H9 (cell line): ENCODE data around the gene HRH1. TPM values are rescaled to one million over a fixed set of nuclear protein-coding genes. Genes with fewer than 3 reads are reported as not detected.

ENCODE experiments used
- DNase-seq: peaks from one replicate; pipeline ENCODE4 v3.0.0-alpha.2; 2017
- H2AFZ ChIP-seq: one replicate; pipeline ENCODE4 v1.6.1; 2013; ENCODE audit warnings: mild to moderate bottlenecking, low read length, control low read depth, moderate library complexity
- H2AK5ac ChIP-seq: 2 replicates; pipeline ENCODE4 v1.6.1; 2013; ENCODE audit warnings: low read length, control low read depth, mixed read lengths; ENCODE audit not compliant: insufficient read length
- H2BK120ac ChIP-seq: one replicate; pipeline ENCODE4 v1.6.1; 2013; ENCODE audit warnings: low read depth, mild to moderate bottlenecking, low read length, control low read depth, inconsistent platforms; ENCODE audit not compliant: poor library complexity, severe bottlenecking
- H2BK12ac ChIP-seq: 2 replicates; pipeline ENCODE4 v1.6.1; 2013; ENCODE audit warnings: low read length, control low read depth, mixed read lengths, low read depth; ENCODE audit not compliant: insufficient read length
- H2BK15ac ChIP-seq: 2 replicates; pipeline ENCODE4 v1.6.1; 2013; ENCODE audit warnings: low read depth, low read length, control low read depth
- H2BK20ac ChIP-seq: one replicate; pipeline ENCODE4 v1.6.1; 2013; ENCODE audit warnings: low read depth, mild to moderate bottlenecking, low read length, control low read depth, inconsistent platforms; ENCODE audit not compliant: poor library complexity, severe bottlenecking
- H2BK5ac ChIP-seq: 2 replicates; pipeline ENCODE4 v1.6.1; 2013; ENCODE audit warnings: low read length, control low read depth, mixed read lengths; ENCODE audit not compliant: insufficient read length
- H3K14ac ChIP-seq: 2 replicates; pipeline ENCODE4 v1.6.1; 2013; ENCODE audit warnings: low read length, control low read depth; ENCODE audit not compliant: insufficient read depth
- H3K18ac ChIP-seq: 2 replicates; pipeline ENCODE4 v1.6.1; 2013; ENCODE audit warnings: low read depth, mild to moderate bottlenecking, mixed read lengths, low read length, control low read depth; ENCODE audit not compliant: insufficient read length
- H3K23ac ChIP-seq: 2 replicates; pipeline ENCODE4 v1.6.1; 2013; ENCODE audit warnings: low read length, control low read depth, mixed read lengths, low read depth; ENCODE audit not compliant: insufficient read length
- H3K23me2 ChIP-seq: 2 replicates; pipeline ENCODE4 v1.6.1; 2013; ENCODE audit warnings: low read depth, mild to moderate bottlenecking, mixed read lengths, low read length, control low read depth; ENCODE audit not compliant: insufficient read length, poor library complexity, severe bottlenecking
- H3K27ac ChIP-seq: 2 replicates; pipeline ENCODE4 v1.5.1; 2013; ENCODE audit warnings: low read length, control low read depth, mixed read lengths, low read depth; ENCODE audit not compliant: insufficient read length
- H3K27me3 ChIP-seq: 2 replicates; pipeline ENCODE4 v1.6.1; 2013; ENCODE audit warnings: low read length, control low read depth, inconsistent platforms; ENCODE audit not compliant: insufficient read depth
- H3K4ac ChIP-seq: 2 replicates; pipeline ENCODE4 v1.6.1; 2013; ENCODE audit warnings: low read depth, mild to moderate bottlenecking, control low read depth, inconsistent platforms, low read length, moderate library complexity
- H3K4me1 ChIP-seq: 2 replicates; pipeline ENCODE4 v1.6.1; 2013; ENCODE audit warnings: low read length, control low read depth, inconsistent platforms; ENCODE audit not compliant: insufficient read depth
- H3K4me2 ChIP-seq: 2 replicates; pipeline ENCODE4 v1.6.1; 2013; ENCODE audit warnings: low read length, control low read depth, mixed read lengths; ENCODE audit not compliant: insufficient read length, insufficient read depth
- H3K56ac ChIP-seq: 2 replicates; pipeline ENCODE4 v1.6.1; 2013; ENCODE audit warnings: low read depth, mild to moderate bottlenecking, mixed read lengths, low read length, control low read depth; ENCODE audit not compliant: insufficient read length
- H3K79me1 ChIP-seq: 2 replicates; pipeline ENCODE4 v1.6.1; 2013; ENCODE audit warnings: low read depth, mild to moderate bottlenecking, moderate library complexity, low read length, control low read depth, inconsistent platforms; ENCODE audit not compliant: insufficient read depth, poor library complexity, severe bottlenecking
- H3K79me2 ChIP-seq: 2 replicates; pipeline ENCODE4 v1.6.1; 2013; ENCODE audit warnings: low read length, control low read depth, inconsistent platforms; ENCODE audit not compliant: insufficient read depth
- H3K9ac ChIP-seq: 2 replicates; pipeline ENCODE4 v1.6.1; 2013; ENCODE audit warnings: low read length, control low read depth, mixed read lengths; ENCODE audit not compliant: insufficient read length; ENCODE audit errors: extremely low read depth
- H3K9me3 ChIP-seq: one replicate; pipeline ENCODE4 v1.6.1; 2013; ENCODE audit warnings: low read depth, low read length, inconsistent platforms; ENCODE audit not compliant: control insufficient read depth
- H3T11ph ChIP-seq: one replicate; pipeline ENCODE4 v1.6.1; 2013; ENCODE audit warnings: mild to moderate bottlenecking, low read length, control low read depth, inconsistent platforms
- H4K20me1 ChIP-seq: one replicate; pipeline ENCODE4 v1.6.1; 2013; ENCODE audit not compliant: control insufficient read depth, insufficient read length, insufficient read depth
- H4K5ac ChIP-seq: 2 replicates; pipeline ENCODE4 v1.6.1; 2013; ENCODE audit warnings: low read depth, mild to moderate bottlenecking, mixed read lengths, low read length, control low read depth; ENCODE audit not compliant: insufficient read length
- H4K8ac ChIP-seq: replicated peaks from 2 replicates; pipeline ENCODE4 v1.6.1; 2013; ENCODE audit warnings: low read length, control low read depth, mixed read lengths, low read depth; ENCODE audit not compliant: insufficient read length
- H4K91ac ChIP-seq: 2 replicates; pipeline ENCODE4 v1.6.1; 2013; ENCODE audit warnings: low read depth, mild to moderate bottlenecking, moderate library complexity, mixed read lengths, low read length, control low read depth; ENCODE audit not compliant: insufficient read length
- H3K27ac Mint-ChIP-seq, 3 experiments: 2 replicates in 2 of 3; 3 replicates in 1 of 3; pipeline ENCODE4 v1.8.0; 2020 to 2021; ENCODE audit warnings: mixed read lengths in 3 of 3, mild to moderate bottlenecking in 1 of 3, moderate library complexity in 1 of 3
- H3K27me3 Mint-ChIP-seq: 2 replicates; pipeline ENCODE4 v1.8.0; 2021; ENCODE audit warnings: low read depth, mild to moderate bottlenecking, moderate library complexity, mixed read lengths
- H3K36me3 Mint-ChIP-seq, 3 experiments: 2 replicates in 2 of 3; 3 replicates in 1 of 3; pipeline ENCODE4 v1.8.0; 2020 to 2021; ENCODE audit warnings: low read depth in 3 of 3, mixed read lengths in 3 of 3; ENCODE audit not compliant: insufficient read depth in 1 of 3
- H3K4me1 Mint-ChIP-seq, 2 experiments: 2 replicates each; pipeline ENCODE4 v1.8.0; 2020; ENCODE audit warnings: mixed read lengths in 2 of 2
- H3K4me3 Mint-ChIP-seq, 2 experiments: 2 replicates in 1 of 2; 3 replicates in 1 of 2; pipeline ENCODE4 v1.8.0; 2020 to 2021; ENCODE audit warnings: mild to moderate bottlenecking in 2 of 2, mixed read lengths in 2 of 2, moderate library complexity in 1 of 2
- H3K9me3 Mint-ChIP-seq, 2 experiments: 2 replicates in 1 of 2; 3 replicates in 1 of 2; pipeline ENCODE4 v1.8.0; 2020; ENCODE audit warnings: mild to moderate bottlenecking in 2 of 2, mixed read lengths in 2 of 2, moderate library complexity in 1 of 2
- WGBS: extraction: QIAGEN DNeasy Blood & Tissue Kit; methylation state at CpG from one replicate; pipeline ENCODE4 v1.1.7; 2013; ENCODE audit warnings: missing lambda C conversion rate, low lambda C conversion rate, mixed read lengths; ENCODE audit not compliant: insufficient read length; ENCODE audit errors: extremely low coverage; 5-methylcytosine and 5-hydroxymethylcytosine counted together
- total RNA-seq: library from RNA; stranded (reverse); gene quantifications from 2 replicates; pipeline ENCODE4 v1.2.1, GENCODE V29; 2021
- TF ChIP-seq, protein P1 (sequence below): fragments of 200-600 bp; sonication (generic); conservative IDR thresholded peaks from 3 replicates; pipeline ENCODE4 v1.8.0; 2021; ENCODE audit warnings: antibody characterized with exemption, mild to moderate bottlenecking

HRH1 gene
- total RNA-seq, 1 experiment from 2014 or later = 0.74 TPM

DNA sequence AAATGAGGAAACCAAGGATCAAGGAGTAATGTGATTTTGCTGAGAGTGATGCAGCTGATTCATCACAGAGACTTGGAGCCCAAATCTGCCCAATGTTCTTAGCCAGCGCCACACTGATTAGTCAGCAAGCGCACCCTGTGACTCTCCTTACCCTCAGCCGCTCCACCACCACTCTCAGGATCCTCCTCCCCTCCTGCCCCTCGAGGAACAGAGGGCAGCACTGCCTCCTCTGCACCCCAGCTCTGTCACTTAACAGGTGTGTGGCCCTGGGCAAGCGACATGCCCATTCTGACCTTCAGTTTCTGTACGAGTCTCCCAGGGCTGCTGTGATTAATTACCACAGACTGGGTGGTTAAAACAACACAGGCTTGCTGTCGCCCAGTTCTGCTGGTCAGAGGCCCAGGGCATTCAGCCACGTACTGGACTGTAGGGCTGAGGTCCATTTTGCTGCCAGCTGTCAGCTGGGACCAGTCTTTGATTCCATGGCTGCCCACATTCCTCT, 36.1 kb upstream of the HRH1 start:
- no peak overlapping the region for H3K27ac ChIP-seq
- no peaks in the 10 kb centered on the region for H3K27me3 ChIP-seq
- no peak overlapping the region for H3K56ac ChIP-seq
- no peak overlapping the region for H2BK15ac ChIP-seq
- no peak overlapping the region for H3K4me2 ChIP-seq
- H3K18ac ChIP-seq = peak overlapping the region; percentile 50
- H4K5ac ChIP-seq = no peak overlapping the region
- Mint-ChIP-seq H3K4me3 (no peak overlapping the region), H3K4me1 (peaks cover 10 to 11% of the 10 kb centered on the region in 2 experiments), H3K9me3 (peaks cover 9% of the 10 kb centered on the region in 2 experiments), H3K27me3 (peaks cover 13% of the 10 kb centered on the region), H3K36me3 (peaks cover 0 to 6% (median 5%) of the 10 kb centered on the region in 3 experiments; a peak in 3 of 7 replicates), H3K27ac (no peak overlapping the region)
- H2AFZ ChIP-seq = no peak overlapping the region
- no peak overlapping the region for H2AK5ac ChIP-seq
- H3K9me3 ChIP-seq = no peaks in the 10 kb centered on the region
- H4K20me1 ChIP-seq = no peaks in the 10 kb centered on the region
- DNase-seq = no peak
- no peak overlapping the region for H2BK120ac ChIP-seq
- no peaks in the 10 kb centered on the region for H3K4me1 ChIP-seq
- no peaks in the 10 kb centered on the region for H3K79me1 ChIP-seq
- H2BK12ac ChIP-seq = no peak overlapping the region
- H2BK20ac ChIP-seq = no peak overlapping the region
- WGBS = no CpG with 5 or more reads among the region's 8 CpGs
- H3K9ac ChIP-seq = no peak overlapping the region
- no peak overlapping the region for H3K23ac ChIP-seq
- no peak overlapping the region for H3T11ph ChIP-seq
- no peak overlapping the region for H3K4ac ChIP-seq
- no peak overlapping the region for H2BK5ac ChIP-seq
- TF ChIP-seq, protein P1, sequence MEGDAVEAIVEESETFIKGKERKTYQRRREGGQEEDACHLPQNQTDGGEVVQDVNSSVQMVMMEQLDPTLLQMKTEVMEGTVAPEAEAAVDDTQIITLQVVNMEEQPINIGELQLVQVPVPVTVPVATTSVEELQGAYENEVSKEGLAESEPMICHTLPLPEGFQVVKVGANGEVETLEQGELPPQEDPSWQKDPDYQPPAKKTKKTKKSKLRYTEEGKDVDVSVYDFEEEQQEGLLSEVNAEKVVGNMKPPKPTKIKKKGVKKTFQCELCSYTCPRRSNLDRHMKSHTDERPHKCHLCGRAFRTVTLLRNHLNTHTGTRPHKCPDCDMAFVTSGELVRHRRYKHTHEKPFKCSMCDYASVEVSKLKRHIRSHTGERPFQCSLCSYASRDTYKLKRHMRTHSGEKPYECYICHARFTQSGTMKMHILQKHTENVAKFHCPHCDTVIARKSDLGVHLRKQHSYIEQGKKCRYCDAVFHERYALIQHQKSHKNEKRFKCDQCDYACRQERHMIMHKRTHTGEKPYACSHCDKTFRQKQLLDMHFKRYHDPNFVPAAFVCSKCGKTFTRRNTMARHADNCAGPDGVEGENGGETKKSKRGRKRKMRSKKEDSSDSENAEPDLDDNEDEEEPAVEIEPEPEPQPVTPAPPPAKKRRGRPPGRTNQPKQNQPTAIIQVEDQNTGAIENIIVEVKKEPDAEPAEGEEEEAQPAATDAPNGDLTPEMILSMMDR = no peak
- H4K91ac ChIP-seq = no peak overlapping the region
- H4K8ac ChIP-seq = no peak overlapping the region
- H3K23me2 ChIP-seq = no peaks in the 10 kb centered on the region
- H3K79me2 ChIP-seq = no peaks in the 10 kb centered on the region
- H3K14ac ChIP-seq = no peak overlapping the region; the same call in 1 of the 2 replicates
